Measurements from ENCODE around the gene LMBRD2.
"Not testable (repeated sequence)": the region's sequence is repeated elsewhere in the genome, so short reads cannot be mapped to it uniquely, and the experiment has no call there.

Gene LMBRD2

DNA sequence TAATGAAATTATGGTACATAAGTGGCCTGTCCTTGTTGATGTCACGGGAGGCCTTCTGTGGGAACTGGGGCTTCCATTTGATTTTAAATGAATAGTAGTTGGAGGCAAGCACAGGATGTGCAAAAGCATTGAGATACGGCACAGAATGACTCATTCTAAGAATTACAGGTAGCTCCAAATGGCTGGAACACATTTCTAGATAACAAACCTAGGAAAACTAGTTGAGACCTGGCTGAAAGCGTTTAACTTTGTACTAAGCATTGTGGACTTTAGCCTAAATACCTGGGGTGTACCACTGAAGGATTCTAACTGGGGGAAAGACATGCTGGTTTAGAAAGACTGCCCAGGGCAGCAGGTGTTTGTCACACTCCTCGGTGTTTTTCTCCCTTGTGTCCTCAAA, 9.7 kb upstream of the LMBRD2 start:
- no peak for DNase-seq (ENCODE audit: low read depth)

- DNase-seq (ENCODE audit: low read depth) = no peak
These were observed 8.9 kb upstream of the LMBRD2 start for GRCh38 chr5:36160617-36161016.

GRCh38 chr5:36158144-36158543, 6.5 kb upstream of the LMBRD2 start:
- DNase-seq (ENCODE audit: low read depth) = no peak

GRCh38 chr5:36156619-36157018, 4.9 kb upstream of the LMBRD2 start:
- DNase-seq (ENCODE audit: low read depth) = no peak

DNA sequence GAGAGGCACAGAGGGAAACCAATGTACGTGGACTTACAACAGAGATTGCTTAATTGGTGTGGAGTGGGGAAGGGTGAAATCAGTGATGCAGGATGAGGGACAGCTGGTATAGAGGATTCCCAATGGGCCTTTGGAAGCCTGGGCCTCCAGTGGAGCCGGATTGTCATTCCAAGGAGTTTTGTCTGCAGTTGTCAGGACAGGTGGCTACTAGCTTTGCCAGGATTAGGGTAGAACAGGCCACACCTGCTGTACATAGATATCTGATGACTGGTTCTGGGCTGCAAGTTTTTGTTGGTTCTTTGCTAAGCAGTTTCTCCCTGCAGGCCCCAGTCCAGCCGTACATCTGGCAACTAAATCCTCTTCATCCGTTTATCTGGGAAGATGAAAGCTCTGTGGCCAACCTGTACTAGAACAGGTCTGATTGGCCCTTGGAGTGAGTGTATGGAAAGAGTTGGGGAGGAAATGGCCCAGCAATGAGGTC, 4.5 kb upstream of the LMBRD2 start:
- no peak for DNase-seq (ENCODE audit: low read depth)

GRCh38 chr5:36155291-36155690, 3.6 kb upstream of the LMBRD2 start:
- DNase-seq (ENCODE audit: low read depth) = no peak

- DNase-seq (ENCODE audit: low read depth) = no peak
These were observed 2.0 kb upstream of the LMBRD2 start for GRCh38 chr5:36153726-36154125.

DNA sequence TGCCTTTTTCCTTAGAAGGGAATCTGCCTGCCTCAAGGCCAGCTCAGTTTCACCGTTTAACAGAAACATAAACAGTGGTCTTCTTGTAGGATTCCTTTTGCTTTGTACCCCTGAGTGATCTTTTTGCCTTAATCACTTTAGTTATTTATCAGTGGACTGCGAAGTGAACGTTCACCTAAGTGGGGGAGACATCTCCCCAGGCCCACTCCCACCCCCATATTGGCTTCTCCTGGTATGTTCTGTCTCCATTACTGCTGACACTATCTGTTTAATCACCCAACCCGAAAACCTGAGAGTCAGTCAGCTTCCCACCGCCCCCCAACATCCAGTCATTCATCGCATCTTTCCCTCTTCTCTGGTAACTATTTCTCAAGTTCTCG, 1.6 kb upstream of the LMBRD2 start:
- no peak for DNase-seq (ENCODE audit: low read depth)

- no peak for DNase-seq (ENCODE audit: low read depth)
These were observed 924 bp upstream of the LMBRD2 start for GRCh38 chr5:36152324-36153297.

DNA sequence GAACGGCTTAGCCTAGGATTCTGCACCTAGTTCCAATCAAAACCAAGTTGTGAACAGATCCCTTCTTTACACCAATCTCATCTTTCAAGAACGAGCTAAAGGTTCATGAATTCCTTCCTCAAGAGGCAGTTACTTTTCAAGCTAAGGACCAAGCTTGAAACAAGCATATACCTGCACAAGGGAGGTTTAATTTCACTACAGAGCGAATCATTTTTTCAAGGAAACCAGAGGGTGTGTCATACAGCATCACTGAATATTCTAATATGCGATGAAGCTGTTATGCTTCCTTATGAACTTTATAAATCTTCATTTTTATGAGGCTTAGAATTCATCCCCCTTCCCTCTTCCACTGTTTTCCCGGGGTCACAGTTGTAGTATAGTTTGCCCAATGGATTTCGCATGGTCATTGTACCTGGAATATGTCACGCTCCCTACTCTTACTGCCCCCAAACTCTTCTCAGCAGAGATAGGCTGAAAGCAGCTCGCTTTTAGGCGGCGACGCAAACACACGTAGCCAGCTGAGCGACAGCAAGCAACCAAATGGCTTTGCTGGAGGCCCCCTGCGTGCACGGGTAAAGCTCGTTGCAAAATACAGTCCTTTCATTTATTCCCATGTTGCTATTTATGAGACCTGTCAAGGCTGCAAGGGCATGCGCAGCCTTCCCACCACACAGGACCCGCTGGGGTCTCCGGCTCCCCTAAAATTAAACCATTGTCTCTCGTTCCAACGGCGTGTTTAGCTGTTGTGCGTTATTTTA, 832 bp downstream of the LMBRD2 start:
- DNase-seq (ENCODE audit: low read depth) = no peak

DNA sequence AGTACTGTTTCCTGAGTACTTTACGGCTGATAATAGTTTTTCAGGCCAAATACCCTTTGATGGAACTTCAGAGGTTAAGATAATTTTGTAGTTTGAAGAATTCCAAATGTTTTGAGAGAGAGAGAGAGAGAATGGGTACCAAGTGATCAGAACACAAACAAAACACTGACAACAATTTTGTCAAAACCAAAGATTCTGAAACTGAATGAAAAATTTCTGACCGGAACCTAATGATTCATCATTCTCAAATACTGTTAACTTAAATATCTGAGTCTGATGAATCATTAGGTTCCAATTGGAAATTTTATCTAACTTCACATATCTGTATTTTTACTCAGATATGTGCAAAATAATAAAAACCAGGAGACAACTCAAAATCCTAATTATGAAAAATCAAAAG, 4.0 kb downstream of the LMBRD2 start:
- no peak for DNase-seq (ENCODE audit: low read depth)

DNA sequence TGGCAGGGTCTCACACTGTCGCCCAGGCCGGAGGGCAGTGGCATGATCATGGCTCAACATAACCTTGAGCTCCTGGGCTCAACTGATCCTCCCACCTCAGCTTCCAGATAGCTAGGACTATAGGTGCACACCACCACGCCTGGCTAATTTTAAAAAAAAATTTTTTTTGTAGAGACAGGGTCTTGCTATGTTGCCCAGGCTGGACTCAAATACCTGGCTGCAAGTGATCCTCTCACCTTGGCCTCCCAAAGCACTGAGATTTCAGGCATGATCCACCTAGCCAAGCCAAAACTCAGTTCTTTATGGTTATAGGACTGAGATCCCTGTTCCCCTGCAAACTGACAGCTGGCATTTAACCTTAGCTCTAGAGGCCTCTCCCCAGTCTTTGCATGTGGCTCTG, 5.3 kb downstream of the LMBRD2 start:
- no peak for DNase-seq (ENCODE audit: low read depth)

DNA sequence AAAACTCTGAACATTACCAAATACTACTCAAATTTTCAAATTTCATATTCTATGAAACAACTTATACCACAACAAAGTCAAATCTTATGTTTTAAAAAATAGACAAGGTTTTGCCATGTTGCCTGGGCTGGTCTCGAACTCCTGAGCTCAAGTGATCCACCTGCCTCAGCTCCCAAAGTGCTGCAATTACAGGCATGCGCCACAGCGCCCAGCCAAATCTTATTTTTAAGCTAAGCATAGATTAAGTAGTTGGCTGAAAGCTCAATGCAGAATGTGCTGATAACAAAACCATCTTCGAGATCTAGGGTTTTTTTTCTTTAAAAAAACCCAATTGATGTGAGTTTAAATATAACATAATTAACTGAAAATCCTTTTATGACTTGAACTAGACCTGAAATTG, 6.4 kb downstream of the LMBRD2 start:
- DNase-seq (ENCODE audit: low read depth) = no peak

DNA sequence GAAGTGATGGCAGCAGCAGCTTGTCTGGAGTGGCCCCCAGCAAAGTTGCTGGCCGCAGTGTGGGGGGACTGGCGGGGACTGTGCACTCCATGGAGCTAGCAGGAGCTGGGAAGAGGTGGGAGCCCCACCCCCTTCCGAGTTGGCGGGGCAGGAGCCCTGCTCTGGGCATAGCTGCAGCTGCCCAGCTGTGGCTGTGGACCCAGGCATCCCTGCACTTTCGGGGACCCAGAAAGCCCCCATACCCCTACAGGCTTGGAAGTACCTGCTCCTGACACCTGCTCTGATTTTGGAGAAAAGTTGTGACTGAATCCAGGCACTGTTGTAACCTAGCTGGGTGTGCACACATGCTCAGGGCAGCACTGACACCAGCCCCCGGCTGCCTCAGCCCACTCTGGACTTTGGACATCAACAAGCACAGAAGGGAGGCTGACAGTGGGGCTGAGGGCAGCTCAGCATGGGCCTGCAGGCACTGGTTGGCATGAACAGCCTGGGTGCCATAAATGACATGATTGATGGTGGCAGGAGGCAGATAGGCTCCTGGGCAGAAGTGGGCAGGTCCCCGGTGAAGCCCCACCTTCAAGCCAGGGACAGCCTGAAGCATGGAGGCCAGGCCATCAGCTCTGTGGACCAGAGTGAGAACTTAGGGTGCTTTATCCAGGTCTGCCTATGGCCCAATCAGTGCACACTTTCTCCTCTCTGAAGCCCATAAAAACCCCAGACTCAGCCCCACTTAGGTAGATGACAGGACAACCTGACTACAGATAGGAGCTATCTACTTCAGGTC, 12.6 kb downstream of the LMBRD2 start:
- no peak for DNase-seq (ENCODE audit: low read depth)

- no peak for DNase-seq (ENCODE audit: low read depth)
These were observed 15.1 kb downstream of the LMBRD2 start for GRCh38 chr5:36136581-36136980.

DNA sequence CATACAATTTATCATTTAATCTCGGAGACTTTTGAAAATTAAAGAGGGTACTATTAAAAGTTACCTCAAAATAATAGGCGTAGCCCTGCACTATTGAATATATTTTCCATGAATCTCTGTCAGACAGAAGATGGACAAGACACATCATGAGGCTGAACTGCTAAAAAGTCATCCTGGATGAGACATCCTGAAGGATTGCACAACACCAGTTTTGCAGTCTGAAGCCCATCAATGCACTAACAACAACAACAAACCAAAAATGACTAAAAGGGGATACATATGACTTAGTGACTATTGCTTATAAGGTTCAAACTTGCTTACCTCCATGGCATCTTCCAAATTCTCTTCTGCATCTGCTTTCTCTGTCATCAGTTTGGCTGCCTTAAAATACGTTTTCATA, 15.7 kb downstream of the LMBRD2 start:
- DNase-seq (ENCODE audit: low read depth) = no peak

- DNase-seq (ENCODE audit: low read depth) = not testable (repeated sequence)
These were observed 18.7 kb downstream of the LMBRD2 start for GRCh38 chr5:36133009-36133408.

- DNase-seq (ENCODE audit: low read depth) = not testable (repeated sequence)
These were observed 22.0 kb downstream of the LMBRD2 start for GRCh38 chr5:36129666-36130065.

GRCh38 chr5:36128795-36129194, 22.9 kb downstream of the LMBRD2 start:
- no peak for DNase-seq (ENCODE audit: low read depth)

- no peak for DNase-seq (ENCODE audit: low read depth)
These were observed 25.8 kb downstream of the LMBRD2 start for GRCh38 chr5:36125868-36126267.

- no peak for DNase-seq (ENCODE audit: low read depth)
These were observed 40.4 kb downstream of the LMBRD2 start for GRCh38 chr5:36111238-36111637.

DNA sequence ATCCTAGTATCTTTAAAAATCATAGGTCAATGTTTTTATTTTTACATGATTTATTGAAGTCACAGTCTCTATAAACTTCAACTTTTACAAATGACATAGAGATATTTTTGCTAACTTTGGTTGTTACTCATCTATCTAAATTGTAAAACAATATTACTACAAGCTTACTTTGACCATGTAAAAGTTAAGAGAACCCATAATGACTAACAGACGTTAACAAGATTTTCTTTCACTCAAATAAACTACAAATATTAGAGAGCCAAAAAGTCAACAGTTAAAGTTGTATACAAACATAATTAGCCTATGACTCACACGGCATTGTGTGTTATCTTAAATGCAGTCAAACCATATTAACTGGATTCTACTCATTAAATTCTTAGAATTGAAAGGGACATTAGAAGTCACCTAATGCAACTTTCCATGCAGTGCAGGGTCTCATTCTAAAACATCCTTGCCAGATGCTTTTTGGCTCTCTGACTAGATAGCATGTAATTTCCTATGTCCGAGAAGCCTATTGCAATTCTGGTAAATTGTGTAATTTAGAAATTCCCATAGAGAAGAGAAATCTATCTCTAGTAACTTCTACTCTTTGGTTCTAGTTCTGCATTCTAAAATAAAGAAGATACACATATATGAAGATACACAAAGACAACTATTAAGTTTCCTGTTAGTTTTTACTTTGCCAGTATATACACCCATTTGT, 42.8 kb downstream of the LMBRD2 start:
- DNase-seq (ENCODE audit: low read depth) = no peak
